ENCODE measurements around the gene LRP8.
"Not testable (repeated sequence)": the region's sequence is repeated elsewhere in the genome, so short reads cannot be mapped to it uniquely, and the experiment has no call there.

Gene LRP8

DNA sequence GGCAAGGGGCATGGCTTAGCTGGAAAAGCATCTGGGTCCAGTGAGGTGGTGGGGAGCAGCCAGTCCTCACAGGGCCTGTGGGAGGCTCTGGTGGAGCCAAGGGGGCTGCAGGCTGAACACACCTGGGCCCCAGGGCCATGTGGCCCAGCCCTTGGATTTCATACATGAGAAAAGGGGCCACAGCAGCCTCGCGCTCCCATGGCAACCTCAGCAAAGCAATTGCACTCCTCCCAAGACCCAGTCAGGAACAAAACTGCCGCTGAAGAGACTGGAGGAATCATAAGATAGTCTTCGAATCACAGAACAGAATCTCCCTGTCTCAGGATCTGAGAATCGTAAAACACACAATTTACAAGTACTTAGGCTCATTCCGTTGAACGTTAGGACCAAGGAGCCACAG, 24.6 kb downstream of the LRP8 start:
- DNase-seq: no peak

DNA sequence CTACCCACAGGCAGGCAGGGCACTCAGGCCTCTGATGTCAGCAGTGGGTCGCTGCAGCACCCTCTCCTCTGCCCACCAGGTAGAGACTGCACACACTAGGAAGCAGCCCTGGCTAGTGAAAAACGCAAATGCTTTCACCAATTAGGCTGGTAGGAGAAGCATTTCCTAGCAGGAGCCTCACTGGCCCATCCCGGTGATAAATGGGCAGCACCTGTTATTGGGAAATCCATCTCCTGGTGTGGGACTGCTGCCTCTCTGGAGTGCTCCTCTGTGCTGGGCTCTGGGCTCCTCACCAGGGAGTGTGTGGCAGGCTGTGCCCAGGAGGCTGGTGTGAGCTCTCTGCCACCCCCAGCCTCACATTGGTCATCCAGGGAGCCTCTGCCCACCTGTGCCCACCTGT, 28.6 kb downstream of the LRP8 start:
- DNase-seq: no peak

DNA sequence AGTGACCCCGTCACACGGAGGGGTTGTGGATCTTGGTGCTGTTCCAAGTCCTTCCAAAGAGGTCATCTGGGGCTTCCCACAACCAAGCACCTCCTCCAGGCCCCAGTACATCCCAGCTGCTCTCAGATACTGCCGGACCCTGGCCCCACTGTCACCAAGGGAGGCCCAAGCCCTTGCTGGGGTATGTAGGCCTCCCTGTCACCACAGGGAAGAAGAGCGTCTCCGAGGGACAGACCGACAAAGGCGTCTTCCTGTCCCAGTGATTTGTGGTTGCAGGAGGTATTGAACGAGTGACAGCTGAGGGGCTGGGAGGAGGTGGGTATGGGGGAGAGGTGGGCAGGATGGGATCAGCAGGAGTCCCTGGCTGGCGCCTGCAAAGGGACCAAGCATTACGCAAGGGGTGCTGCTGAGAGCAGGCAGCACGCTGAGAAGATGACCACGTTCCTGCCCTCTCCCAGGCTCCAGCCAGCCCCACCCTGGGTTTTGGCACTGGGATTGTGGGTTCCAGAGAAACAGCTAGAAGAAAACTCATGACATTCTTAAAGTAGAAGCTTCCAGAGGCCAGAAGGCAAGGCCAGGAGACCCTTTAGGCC, 29.7 kb downstream of the LRP8 start:
- DNase-seq: no peak

DNA sequence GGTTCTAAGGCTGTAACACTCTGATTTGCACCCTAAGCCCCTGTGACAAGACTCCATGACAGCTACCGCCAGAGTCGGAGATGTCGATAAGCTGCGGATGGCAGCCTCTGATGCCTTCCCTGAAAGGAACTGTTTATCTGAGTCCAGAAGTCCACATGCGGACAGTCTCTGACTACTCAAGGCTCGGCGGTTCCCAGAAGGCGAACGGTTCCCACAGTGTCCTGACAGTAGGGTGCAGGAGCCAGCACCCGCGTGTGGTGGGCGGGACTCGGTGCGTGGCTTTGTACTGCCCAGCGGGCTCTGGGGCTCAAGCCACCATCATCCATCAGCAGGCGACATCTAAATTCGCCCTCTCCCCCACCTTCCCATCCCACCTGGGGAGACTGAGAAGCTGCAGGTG, 30.7 kb downstream of the LRP8 start:
- no peak for DNase-seq

DNA sequence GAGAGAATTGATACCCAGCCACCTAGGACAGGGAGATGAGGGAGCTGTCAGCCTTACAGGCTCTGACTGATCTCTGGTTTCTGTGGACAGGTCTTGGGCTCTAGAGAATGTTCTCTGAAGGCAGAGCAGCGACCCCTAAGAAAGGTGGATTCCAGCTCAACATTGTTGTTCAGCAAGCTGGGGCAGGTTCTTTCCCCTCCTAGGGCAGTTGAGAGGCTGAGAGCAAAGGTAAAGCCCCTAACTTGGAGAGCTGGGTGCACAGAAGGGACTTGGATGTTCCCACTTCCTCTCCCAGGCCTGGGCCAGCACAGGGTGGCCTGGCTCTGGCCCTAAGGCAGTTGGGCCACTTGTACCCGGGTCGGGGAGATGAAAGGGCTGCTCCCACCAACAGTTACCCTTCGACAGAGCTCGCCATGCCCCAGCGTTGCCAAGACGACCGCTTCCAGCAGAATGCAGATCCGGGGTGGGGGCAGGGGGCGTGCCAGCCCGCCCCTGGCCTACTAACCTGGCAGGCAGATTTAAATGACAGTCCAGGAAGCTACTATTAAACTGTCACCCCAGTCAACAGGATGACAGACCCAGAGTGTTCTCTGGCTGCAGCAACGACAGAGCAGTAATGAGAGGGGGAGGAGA, 31.6 kb downstream of the LRP8 start:
- no peak for DNase-seq

DNA sequence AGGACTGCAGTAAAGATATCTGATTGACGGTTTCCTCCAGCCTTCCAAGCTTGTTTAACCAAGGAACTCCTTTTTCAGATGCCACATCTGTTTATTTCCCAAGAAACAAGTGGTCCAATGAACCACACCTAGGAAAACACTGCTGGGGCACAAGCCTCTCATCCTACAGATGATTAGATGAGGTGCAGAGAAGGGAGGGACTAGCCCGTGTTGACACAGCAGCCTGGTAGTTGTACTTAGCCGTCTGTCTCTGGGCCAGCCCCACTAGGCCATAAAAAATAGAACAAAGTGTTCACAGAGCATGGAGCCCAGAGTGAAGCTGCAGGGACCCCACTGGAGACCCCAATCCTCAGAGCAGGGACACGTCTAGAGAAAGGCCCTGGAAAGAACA, 32.1 kb downstream of the LRP8 start:
- no peak for DNase-seq

DNA sequence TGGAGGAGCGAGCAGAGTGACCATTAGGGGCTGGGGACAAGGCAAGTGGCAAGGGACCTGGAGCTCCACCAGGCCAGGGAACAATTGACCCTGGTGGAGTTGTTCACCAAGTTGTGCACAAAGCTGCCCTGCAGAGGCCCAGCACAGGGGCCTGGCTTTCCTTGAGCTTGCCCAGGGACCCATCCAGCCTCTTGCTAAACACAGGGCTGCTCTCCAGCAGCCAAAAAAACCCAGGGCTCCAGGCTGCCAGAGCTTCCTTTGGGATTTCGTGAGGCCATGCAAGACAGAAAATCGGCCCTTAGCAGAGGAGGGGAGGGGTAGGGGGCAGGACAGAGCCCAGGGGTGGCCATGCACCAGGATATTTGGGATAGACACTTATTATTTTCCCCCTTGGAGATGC, 32.6 kb downstream of the LRP8 start:
- no peak for DNase-seq

DNA sequence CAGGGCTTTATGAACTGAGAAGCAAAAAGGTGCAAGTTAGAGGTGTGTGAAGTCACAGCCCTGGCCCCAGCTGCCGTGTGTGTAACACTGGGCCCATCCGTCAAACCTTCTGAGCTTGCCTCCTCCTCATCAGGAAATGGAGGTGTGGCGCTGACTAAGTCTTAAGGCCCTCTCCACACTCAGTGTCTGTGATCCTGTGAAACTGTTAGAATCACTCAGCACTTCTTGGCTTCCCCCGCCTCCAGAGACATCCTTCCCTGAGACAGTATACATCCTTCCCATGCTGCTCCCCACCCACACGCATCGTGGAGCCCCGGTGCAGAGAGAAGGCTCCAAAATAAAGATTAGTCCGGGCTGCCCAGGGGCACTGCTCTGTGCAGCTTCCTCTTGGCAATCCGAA, 33.3 kb downstream of the LRP8 start:
- peak; percentile 67 for DNase-seq

DNA sequence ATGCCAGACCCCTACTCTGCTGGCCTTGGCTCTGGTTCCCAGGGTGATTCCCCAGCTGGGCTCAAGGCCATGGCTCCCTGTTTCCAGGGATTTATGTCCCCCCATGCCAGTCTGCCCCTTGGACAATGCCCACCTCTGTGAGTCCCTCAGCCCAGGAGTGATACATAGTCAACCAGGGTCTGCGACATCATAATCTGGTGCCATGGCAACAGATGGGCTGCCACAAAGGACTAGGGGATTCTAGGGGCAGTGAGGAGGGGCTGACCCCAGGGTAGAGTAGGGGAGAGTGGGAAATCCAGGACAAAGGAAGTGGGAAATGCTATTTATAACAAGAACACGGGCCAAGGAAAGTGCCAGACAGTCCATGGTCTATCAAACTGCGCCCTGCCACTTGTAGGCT, 33.8 kb downstream of the LRP8 start:
- no peak for DNase-seq

DNA sequence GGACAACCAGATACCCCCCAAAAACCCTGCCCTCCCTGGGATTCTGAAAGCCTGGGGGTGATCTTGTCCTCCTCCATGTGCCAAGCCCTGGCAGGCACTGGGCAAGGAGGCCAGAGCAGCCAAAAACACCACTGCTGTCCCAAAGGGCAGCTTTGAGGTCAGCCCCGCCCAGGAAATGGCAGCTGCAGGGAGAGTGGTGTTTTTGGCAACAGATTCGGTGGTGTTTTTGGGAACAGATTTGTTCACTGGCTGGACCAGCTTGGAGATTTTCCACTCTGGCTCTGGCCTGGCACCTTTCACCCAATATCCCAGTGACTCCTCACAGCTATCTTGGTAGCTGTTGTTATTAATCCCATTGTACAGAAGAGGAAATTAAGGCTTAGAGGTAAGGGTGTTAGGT, 34.7 kb downstream of the LRP8 start:
- DNase-seq: no peak

DNA sequence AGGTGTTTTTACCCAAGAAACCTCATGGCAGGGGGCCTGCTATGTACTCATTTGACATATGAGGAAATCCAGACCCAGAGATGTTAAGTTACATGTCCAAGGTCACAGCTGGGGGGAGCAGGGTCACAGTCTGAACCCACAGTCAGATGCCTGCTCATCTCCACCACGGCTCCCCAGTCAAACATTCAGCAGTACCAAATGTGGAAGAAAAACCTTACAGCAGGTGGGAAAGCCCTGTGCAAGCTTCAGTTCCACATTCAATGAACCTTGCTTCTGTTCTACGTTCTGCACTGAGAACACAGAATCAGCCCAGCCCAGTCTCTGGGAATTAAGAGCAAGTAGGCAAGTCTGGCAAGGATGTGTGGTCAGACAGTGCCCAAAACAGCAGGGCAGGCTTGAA, 35.2 kb downstream of the LRP8 start:
- no peak for DNase-seq

DNA sequence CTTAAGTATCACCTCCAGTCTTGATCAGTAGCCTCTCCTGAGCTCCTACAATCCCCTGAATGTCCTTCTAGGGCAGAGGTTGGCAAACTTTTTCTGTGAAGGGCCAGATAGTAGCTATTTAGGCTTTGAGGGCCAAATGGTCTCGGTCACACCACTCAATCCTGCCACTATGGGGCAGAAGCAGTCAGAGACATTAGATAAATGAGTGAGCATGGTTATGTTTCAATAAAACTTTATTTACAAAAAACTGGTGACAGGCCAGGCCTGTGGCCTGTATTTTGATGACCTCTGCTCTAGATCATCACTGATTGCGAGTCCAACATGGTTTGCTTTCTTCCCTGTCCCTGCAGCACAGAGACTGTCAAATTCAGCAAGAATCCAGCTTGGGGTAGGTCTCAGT, 36.3 kb downstream of the LRP8 start:
- no peak for DNase-seq

DNA sequence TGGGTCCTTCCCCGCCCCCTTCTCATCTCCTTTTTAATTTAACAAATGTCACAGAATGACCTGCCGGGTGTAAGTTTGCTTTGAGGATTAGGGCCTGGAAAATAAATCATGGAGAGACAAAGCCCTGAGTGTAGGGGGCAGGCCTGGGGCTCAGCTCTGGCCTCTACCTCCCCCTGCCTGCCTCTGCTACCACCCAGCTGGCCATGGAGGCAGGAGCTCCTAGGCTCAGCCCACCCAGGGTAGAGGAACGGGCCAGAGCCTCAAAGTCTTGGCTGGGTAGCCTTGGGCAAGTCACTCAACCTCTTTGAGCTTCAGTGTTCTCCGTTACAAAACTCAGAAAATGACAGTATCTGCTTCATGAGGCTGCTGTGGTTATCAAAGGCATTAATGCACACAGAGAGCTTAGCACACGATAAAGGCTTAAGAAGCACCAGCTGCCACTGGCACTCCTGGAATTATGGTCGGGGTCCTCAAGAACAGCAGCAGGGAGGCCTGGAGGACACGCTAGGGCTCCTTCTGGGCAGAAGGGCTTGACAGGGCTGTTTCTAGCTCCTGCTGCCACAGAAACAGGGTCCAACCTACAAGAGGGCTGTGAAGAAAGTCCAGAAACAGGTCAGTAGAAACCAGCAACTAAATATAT, 39.0 kb downstream of the LRP8 start:
- no peak for DNase-seq

DNA sequence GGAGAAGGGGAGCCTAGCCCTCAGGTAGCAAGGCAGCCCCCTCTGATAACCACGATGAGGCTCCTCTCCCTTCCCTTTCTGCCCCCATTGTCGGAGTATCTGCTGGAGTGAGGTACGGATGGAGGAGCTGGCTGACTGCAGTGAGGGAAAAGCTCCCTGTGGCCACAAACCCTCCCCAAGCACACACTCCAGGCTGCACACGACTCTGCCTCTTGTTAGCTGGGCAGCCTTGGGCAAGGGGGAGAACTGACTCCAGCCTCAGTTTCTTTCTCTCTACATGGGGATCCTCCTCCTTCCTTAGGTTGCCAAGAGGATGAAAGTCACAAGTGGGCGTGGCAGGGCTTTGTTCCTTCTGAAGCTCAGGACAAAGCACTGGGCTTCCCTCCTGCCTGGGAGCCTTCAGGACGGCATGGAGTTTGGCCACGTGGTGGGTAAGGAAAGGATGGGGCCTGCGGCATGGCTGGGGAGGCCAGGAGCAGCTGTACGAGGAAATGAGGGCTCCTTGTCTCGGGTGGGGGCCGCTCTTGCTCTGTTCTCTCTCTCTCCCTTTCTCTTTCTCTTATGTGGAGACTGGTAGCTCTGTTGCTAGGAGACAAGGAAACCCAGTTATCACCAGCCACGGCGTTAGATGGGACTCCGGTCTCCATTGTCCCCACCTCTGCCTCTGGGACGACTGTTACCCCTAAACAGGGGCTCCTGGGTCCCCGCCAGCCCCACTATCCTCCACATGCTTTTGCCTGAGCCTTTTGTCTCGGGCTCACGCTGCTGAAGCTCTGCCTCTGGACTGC, 39.7 kb downstream of the LRP8 start:
- DNase-seq: no peak

DNA sequence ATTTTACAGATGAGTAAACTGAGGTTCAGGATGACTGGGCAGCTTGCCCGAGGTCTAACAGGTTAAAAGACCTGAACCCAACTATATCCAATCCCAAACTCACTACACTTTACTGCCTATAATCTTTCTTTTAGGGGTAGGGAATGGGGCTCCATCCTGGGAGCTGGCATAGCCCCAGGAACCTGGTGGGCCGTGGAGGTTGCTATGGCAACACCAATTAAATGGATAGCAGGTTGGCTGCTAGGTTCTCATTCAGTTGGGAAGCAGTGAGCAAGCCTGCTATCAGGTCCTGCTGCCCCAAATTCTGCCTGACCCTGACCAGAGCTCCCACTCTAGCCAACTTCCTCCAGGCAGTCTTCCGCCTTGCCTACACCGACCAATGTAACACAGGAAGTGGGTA, 40.9 kb downstream of the LRP8 start:
- DNase-seq: no peak

DNA sequence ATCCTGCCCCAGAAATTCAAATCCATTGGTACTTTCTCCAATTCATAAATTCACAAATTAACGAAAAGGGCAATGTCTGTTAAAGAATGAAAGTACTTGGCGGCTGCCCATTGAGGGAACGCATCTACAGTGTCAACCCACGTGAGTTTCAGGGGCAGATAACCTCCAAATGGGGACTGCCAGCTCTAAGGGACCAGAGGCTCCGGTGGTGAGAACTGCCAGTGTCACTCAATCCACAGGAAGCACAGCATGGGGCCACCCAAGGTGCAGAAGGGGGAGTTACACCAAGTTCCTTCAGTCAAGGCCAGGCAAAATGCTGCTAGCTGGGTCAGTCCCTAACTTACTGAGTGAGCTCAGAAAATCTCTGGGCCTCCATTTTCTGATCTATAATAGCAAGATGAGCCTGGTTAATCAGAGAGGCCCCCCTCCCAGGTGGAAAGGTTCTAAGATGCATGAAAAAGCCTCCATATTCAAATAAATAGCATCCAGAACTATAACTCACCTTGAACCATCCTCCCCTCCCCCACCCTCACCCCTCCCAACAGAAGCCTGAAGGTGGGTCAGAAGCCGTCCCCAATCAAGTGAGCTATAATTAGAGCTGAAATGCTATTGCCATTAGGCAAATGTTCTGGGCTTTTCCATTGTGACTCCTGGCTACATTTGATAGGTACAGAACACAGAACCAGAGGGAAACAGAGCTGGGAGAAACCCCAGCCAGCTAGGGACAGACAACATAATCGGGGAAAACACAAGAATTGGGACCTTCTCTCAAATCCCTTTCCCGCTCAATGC, 41.7 kb downstream of the LRP8 start:
- DNase-seq: no peak

DNA sequence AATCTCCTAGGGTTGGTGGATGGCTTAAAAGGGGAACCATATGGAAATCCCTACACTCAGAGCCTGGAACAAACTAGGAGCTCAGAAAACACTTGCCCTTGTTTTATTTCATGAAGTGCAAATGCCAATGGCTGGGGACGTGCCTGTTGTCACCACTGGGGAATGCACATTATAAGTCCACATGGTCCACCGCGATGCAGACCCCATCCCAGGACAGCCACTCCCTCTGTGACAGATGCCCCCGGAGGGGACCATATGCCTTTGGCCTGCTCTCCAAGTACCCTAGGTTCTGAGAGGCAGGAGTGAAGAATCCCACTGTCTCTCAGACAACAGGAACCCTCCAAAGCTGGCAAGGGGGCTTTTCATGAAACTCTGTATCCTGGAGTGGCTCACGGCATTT, 42.3 kb downstream of the LRP8 start:
- DNase-seq: no peak

DNA sequence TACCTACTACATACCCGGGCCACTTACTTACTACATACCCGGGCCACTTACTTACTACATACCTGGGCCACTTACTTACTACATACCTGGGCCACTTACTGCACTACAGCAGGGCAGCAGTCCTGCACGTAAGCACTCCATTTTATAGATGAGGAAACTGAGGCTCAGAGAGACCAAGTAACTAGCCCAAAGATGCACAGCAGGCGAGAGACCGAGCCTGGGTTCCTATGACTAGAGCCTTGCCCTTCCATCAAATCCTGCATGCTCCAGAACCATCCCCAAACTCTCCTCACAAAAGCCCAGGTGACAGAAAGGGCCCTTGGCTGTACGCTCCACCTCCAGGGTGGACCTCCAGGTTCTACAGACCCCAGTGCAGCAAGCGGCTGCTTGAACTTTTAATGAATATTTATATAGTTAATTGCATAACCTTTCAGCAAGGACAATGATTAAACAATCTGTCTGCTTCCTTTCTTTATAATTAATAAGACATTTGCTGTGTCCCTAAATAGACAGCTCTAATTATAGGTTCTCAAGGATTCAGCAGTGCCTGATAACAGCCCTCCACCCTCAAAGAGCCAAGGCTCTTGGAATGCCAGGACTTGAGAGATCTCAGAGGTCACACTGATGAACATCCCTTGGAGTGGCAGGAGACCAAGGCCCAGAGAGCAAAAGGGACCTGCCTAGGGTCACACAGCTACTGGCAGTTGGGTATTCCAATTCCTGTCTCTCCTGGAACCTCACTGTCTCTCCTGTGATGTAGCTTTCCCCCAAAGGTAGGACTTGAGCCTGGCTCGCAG, 43.4 kb downstream of the LRP8 start:
- DNase-seq: no peak

DNA sequence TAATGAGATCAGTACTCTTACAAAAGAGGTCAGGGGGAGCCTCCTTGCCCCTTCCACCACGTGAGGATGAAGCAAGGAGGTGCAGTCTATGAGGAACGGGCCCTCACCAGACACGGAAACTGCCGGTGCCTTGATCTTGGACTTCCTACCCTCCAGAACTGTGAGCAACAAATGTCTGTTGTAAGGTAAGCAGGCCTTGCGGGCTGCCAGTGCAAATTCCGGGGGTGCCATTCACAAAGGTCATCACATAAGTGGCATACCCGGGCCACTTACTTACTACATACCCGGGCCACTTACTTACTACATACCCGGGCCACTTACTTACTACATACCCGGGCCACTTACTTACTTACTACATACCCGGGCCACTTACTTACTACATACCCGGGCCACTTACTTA, 44.7 kb downstream of the LRP8 start:
- DNase-seq: not testable (repeated sequence)

DNA sequence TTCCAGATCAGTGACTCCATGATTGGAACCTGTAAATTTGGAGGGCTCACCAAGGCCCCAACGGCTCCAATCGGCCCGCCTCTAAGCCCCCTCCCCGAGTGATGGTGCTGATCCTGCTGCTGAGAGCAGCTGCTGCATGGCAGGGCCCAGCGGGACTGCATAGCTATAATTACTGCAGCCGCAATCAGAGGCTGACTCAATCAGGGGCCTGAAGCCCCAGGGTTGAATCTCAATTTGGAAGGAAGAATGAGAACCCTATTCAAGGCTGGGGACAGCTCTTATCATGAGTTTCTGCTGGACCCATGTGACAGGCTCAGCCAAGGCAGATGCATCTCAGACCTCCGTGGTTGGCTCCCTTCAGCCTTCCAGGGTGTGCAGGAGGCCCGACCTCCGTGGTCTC, 46.7 kb downstream of the LRP8 start:
- no peak for DNase-seq

DNA sequence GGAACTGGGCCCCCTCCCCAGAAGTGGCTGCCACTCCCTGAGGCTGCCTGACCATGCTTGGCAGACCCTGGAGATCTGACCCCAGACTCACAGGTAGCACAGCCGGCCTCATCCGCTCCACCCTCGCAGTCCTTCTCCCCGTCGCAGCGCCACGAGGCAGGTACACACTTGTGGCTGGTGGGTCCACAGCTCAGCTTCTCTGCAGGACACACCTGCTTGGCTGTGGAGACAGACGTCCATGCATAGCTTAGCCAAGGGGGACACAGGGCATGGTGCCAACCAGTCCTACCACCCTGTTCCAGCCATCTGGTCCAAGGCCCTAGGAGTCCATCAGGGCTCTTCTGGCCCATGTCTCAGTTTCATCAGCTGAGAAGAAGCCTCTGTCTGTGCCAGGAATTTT, 47.4 kb downstream of the LRP8 start:
- DNase-seq: no peak

Data from stimulated activated CD4-positive, alpha-beta T cell treated with anti-CD3 and anti-CD28 coated beads, Interleukin-4, amount 100 ng/mL, for 24 hours (primary cell).